Right lung (tissue), 5 donors: Measurements from ENCODE around the gene PROX2. TPM values are rescaled to one million over a fixed set of nuclear protein-coding genes. Genes with fewer than 3 reads are reported as not detected.

Experiments
- DNase-seq, 2 donors: peaks; one replicate each; pipeline ENCODE4 v3.0.0-alpha.2; 2013
- polyA plus RNA-seq, 5 donors: library from polyadenylated mRNA; unstranded; fragments of 120-200 nt; gene quantifications; one replicate each; pipeline versions ENCODE4 v1.2.1 to v1.2.3, GENCODE V29; 2013; ENCODE audit warnings: inconsistent platforms in 1 of 5, low replicate concordance in 1 of 5; ENCODE audit not compliant: insufficient read length in 5 of 5, insufficient read depth in 1 of 5

The PROX2 gene
- polyA plus RNA-seq, 5 donors, result 1.7 to 3.2 (median 2.5) TPM

- DNase-seq, result no peak
These were observed 32.3 kb downstream of the PROX2 start for GRCh38 chr14:74843653-74844052.

- no peak for DNase-seq
These were observed 34.4 kb downstream of the PROX2 start for GRCh38 chr14:74841230-74842207.

GRCh38 chr14:74840603-74841030, 35.3 kb downstream of the PROX2 start:
- no peak for DNase-seq

GRCh38 chr14:74838166-74838565, 37.8 kb downstream of the PROX2 start:
- no peak for DNase-seq

- DNase-seq, result no peak
These were observed 39.5 kb downstream of the PROX2 start for GRCh38 chr14:74836251-74836960.

GRCh38 chr14:74835645-74836250, 40.2 kb downstream of the PROX2 start:
- no peak for DNase-seq

GRCh38 chr14:74834692-74835392, 41.1 kb downstream of the PROX2 start:
- DNase-seq, result no peak

GRCh38 chr14:74832849-74833248, 43.1 kb downstream of the PROX2 start:
- DNase-seq, result no peak

GRCh38 chr14:74829251-74829650, 46.7 kb downstream of the PROX2 start:
- DNase-seq, result no peak

- DNase-seq, result no peak
These were observed 49.4 kb downstream of the PROX2 start for GRCh38 chr14:74826574-74826973.

Other genes with a start within 250 kb of the PROX2 start
- 10 to 100 TPM; 23.1 to 30.0 (median 25.3) TPM for gene AREL1, start 163.1 kb downstream of the PROX2 start, polyA plus RNA-seq
- 10 to 100 TPM; 56.9 to 86.5 (median 76.1) TPM for gene FCF1, start 163.0 kb downstream of the PROX2 start, polyA plus RNA-seq
- gene YLPM1, start 112.8 kb downstream of the PROX2 start, polyA plus RNA-seq, result 100 to 1,000 TPM in 2 of 5 donors, 10 to 100 TPM in 3; 79.9 to 116 (median 94.4) TPM
- gene DLST, start 5.8 kb upstream of the PROX2 start, polyA plus RNA-seq, result 100 to 1,000 TPM in 1 of 5 donors, 10 to 100 TPM in 4; 78.3 to 104 (median 95.0) TPM
- 1 to 10 TPM in 4 of 5 donors, under 1 TPM in 1; 0.76 to 2.3 (median 1.1) TPM for gene RPS6KL1, start 47.1 kb upstream of the PROX2 start, polyA plus RNA-seq
- gene PGF, start 79.5 kb upstream of the PROX2 start, polyA plus RNA-seq, result 10 to 100 TPM; 10.2 to 24.5 (median 14.1) TPM
- gene EIF2B2, start 126.8 kb upstream of the PROX2 start, polyA plus RNA-seq, result 10 to 100 TPM; 45.2 to 58.4 (median 52.1) TPM
- gene MLH3, start 175.3 kb upstream of the PROX2 start, polyA plus RNA-seq, result 10 to 100 TPM; 32.2 to 49.3 (median 38.2) TPM
- 10 to 100 TPM; 35.0 to 62.3 (median 52.2) TPM for gene ACYP1, start 187.9 kb upstream of the PROX2 start, polyA plus RNA-seq
- gene ZC2HC1C, start 193.5 kb upstream of the PROX2 start, polyA plus RNA-seq, result 1 to 10 TPM; 3.1 to 6.1 (median 5.3) TPM